Stimulated activated CD8-positive, alpha-beta memory T cell treated with anti-CD3 and anti-CD28 coated beads, Interleukin-15, amount 100 ng/mL, for 24 hours (primary cell): ENCODE data around the gene TENT5C.

ENCODE experiments used
- DNase-seq: peaks from one replicate; pipeline ENCODE4 v3.0.0-alpha.2; 2020; ENCODE audit warnings: low read depth

Gene TENT5C

GRCh38 chr1:117592155-117592554, 13.7 kb upstream of the TENT5C start:
- no peak for DNase-seq

- DNase-seq = no peak
Measured at GRCh38 chr1:117594261-117594990, 11.4 kb upstream of the TENT5C start.

DNA sequence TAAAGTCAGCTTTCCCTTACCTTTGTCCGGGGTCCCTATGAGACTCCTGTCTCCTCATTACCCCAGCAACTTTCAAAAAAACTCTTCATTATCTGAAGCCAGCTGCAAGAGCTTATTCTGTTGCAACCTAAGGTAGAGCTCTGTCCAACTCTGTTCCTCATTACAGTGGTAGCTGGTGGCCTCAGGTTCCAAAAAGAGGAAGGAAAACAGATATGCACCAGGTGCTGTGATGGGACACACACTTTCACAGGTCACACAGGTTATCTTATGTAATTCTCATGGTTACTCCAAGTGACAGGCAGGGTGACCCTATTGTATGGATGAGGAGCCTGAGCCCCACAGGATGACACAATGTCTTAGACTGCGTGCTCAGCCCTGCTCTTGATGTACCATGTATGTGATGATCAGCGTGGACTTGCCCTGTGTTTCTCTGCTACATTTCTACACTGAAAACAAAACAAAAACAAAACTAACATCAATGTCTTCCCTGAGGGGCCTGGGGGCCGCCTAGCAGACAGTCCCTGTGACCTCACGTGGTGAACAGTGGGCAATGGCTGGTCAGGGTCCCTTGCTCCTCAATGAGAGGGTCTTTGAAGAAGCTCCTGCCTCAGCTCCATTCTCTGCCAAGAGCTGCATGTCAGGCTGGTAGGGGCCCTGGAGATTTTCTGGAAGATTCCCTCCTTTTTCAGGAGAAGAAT, 9.7 kb upstream of the TENT5C start:
- no peak for DNase-seq

GRCh38 chr1:117598489-117598888, 7.4 kb upstream of the TENT5C start:
- no peak for DNase-seq

DNA sequence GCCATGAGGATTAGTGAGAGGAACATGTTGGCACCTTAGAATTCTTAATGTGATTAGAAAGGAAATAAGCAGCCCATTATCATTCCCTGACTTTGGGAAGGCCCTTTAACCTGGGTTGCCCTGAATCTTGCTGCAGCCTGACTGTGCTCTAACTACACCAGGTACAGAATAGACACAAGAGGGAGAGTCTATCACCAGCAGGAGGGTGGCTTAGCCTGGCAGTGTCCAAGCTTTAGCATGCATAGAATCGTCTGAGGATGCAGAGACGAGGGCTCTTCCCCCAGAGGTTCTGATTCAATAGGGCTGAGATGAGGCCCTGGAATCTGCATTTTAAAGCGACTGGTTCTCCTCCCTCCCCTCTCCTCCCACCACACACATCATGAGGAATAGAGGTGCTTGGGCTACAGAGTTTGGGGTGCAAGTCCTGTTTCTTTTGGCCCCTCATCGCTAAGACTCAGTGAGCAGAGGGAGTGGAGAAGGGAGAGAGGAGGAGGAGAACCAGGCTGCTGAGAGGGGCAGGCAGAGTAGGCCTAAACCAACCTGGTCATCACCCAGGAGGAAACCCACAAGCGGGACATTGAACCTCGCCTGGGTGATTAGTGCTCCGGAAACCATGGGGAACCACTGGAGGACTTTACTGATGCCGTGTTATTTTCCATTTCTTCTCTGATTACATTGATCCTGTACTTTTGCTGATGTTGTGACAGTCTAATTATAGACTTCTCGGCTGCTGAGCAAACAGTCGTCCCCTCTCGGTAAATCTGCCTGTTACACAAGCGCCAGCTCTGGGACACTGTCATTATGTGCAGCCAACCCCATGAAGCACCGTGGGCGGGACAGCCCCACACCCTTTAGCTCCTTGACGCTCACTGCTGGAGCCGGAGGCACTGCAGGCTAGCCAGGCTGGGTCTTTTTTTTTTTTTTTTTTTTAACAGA, 6.3 kb upstream of the TENT5C start:
- no peak for DNase-seq

GRCh38 chr1:117600325-117600943, 5.4 kb upstream of the TENT5C start:
- no peak for DNase-seq

GRCh38 chr1:117600966-117601365, 4.9 kb upstream of the TENT5C start:
- no peak for DNase-seq

- no peak for DNase-seq
Measured at GRCh38 chr1:117602862-117603261, 3.0 kb upstream of the TENT5C start.

DNA sequence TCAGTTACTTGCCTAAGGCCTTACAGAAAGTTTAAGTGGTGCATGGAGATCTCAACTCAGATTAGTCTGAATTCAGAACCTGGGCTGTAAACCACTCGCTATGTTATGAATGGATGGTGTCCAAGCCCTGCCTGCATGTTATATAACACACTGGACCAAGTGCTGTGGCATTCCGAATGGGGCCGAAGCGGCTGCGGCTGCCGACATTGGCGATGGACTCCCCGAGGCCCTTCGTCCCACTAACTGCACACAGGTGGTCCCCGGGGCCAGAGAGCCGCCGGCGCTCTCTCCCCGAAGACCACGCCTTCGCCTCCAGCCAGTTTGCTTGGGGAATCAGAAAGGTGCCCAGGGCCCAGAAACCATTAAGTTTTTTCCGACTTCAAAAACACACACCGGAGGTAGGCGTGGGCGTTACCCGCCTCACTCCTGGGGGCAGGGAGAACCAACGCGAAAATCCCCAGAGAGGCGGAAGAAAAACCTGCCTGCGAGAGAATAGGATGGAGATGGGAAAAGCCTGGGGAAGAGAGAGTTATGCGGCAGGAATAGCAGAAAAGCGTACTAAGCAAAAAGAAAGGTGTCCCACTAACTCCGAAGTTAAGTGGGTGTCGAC, 579 bp upstream of the TENT5C start:
- DNase-seq = no peak

GRCh38 chr1:117606649-117607430, 992 bp downstream of the TENT5C start:
- DNase-seq = peak; percentile 23

DNA sequence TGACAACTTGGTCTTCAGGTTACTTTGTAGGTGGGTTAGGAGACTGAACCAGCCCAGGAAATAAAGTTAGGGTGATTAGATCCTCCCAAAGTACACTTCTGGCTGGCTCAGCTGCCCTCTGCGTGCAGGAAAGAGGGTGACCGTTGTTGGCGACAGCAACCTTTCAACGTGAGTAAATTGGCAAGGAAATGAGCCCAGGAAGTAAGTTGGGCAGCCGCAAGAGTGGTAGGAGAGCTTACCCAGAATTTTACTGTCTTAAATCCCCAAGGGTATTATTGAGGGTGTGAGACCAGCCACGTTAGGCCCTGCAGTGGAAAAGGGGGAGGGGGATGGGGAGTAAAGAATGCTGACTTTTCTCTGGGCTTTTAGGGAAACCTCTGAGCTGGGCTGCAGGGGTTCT, 1.6 kb downstream of the TENT5C start:
- peak; percentile 9 for DNase-seq

DNA sequence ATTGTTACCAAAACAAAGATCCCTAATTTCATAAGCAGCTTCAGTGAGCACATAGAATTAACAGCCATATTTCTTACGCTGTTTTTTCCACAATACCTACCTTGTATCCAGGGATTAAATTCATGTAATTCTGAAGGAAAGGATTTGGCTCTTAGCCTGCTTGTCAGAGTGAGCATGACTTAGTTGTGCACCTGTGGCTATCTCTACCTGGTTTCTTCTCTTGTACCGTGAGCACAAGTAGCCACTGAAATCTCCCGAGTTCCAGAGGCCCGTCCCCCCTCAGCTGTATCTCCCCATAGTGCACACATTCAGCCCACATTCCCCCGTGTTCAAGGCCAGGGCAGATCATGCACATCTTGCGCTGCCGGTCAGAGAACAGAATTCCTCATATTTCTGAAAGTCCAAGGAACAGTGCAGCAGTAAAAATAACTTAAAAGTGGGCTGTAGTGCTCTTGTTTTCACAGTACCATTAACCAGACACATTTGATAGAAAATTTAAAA, 2.3 kb downstream of the TENT5C start:
- no peak for DNase-seq

- no peak for DNase-seq
Measured at GRCh38 chr1:117608758-117609157, 2.9 kb downstream of the TENT5C start.

DNA sequence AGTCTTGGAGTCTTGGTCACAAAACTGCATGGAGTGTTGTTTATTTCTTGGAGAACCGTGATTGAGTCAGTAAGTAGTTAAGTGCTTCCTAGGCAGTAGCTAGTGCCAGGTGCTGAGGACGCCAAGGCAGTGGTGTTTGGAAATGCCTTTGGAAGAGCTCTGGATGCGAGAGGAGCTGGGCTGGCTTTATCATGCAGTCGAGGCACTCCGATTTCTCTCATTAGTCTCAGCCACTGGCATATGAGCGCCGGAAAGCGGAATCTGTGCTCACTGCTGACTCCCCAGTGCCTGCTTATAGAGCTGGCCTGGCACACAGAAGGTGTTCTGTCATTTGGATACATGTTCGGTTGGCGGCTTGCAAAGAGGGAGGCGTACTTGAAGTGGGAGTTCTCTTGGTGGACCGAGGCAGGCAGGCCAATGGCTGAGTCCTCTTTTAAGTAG, 3.6 kb downstream of the TENT5C start:
- DNase-seq = no peak

GRCh38 chr1:117610036-117610435, 4.2 kb downstream of the TENT5C start:
- DNase-seq = no peak

DNA sequence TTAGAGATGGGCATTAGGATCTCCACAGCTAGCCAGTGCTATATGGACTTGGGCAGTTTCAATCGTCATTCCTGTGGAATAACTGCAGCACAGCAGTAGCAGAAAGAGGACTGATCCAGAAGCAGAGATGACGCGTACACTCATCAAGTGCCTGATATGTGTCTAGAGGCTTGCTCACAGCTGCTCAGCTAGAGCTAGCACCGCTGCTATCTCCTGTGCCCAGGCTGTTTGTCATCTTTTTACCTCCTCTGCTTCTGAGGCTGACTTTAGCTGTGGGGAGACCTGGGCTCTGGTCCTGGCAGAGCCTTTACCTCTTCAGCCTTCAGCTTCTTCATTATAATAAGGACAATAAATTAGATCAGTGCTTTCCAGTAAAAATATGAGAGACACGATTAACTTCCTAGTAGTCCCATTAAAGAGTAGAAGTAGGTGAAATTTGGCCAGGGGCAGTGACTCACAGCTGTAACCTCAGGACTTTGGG, 5.3 kb downstream of the TENT5C start:
- no peak for DNase-seq

GRCh38 chr1:117611894-117612483, 6.1 kb downstream of the TENT5C start:
- no peak for DNase-seq

DNA sequence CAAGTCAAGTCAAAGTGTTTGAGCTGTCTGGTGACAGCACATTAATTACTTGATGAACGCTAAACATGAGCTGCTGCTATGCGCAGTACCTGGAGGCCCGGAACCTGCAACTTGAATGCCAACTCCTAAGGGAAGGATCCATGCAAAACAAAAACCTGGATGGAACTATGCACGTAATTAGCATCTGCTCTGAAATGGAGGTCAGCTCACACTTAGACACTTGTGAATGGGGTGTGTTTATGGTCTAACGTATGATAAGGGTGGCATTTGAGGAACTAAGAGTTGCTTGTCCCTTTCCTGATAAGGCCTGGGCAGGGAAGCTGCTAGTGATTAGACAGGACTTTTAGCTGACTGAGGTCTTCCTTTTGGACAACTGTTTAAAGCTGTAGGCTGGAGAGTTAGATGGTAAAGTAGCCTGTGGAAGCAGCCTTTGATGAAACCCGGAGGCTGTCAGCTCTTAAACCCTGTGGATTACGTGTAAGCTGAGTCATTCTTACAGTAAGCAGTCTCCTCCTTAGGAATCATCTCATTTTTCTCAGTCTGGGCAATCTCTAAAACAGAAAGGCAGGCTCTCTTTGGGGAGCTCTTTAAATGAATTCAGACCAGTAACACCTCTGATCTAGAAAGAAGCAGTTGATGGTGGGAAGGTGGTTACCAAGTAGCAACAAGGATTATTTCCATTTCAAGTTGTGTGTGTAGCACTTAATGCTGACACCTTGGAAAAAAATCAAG, 6.8 kb downstream of the TENT5C start:
- DNase-seq = no peak

DNA sequence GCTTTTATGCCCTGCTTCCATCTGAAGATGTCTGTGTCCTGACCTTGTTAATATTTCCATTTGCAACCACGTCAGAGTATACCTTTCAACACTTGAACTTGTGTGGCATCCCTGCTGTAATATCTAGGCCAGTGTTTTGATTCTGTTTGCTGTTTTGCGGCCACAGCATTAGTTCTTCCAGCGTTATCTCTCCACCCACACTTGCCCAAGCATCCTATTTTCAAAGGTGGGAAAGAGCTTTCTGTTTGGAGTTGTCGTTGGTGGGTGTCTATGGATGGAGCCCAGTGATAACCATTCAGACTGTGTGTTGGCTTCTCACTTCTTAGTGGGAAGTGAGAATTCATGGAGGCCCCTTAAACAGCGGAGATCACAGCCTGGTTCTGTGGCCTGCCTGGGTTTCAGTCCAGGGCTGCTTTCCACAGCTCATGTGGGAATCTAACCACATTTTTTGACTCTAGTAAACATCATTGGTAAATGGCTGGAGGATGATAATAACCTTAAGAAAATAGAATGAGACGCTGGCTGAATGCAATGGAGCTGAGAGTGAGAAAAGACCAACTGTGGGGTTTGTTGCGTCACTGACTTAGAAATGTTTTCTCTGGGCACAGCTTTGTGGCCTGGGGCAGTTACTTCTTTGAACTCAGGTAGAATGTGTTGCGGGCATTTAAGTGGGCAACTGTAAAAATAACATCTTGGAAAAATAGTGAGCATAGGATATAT, 7.6 kb downstream of the TENT5C start:
- no peak for DNase-seq
